Smooth muscle cell (in vitro differentiated cells): ENCODE measurements around the gene RASL10B. TPM values are rescaled to one million over a fixed set of nuclear protein-coding genes. Genes with fewer than 3 reads are reported as not detected.

Source experiments
- DNase-seq: peaks from one replicate; lab custom pipeline; 2025; ENCODE audit not compliant: unreplicated experiment; lab: John Stamatoyannopoulos, UW
- H2AFZ ChIP-seq: fragments of 200-600 bp; sonication (generic); 2 replicates; pipeline ENCODE4 v1.6.0; 2016; ENCODE audit warnings: antibody characterized with exemption, low read depth, mild to moderate bottlenecking
- H3F3A ChIP-seq: fragments of 200-600 bp; sonication (generic); 2 replicates; pipeline ENCODE4 v1.6.0; 2017; ENCODE audit warnings: antibody characterized with exemption, low read depth
- H3K27ac ChIP-seq: fragments of 200-600 bp; sonication (generic); 2 replicates; pipeline ENCODE4 v1.5.1; 2016; ENCODE audit warnings: low read depth, mild to moderate bottlenecking
- H3K27me3 ChIP-seq: fragments of 200-600 bp; sonication (generic); 2 replicates; pipeline ENCODE4 v1.6.1; 2016; ENCODE audit warnings: low read depth, mild to moderate bottlenecking
- H3K36me3 ChIP-seq: fragments of 200-600 bp; sonication (generic); 2 replicates; pipeline ENCODE4 v1.5.1; 2016; ENCODE audit warnings: low read depth
- H3K4me1 ChIP-seq: fragments of 200-600 bp; sonication (generic); 2 replicates; pipeline ENCODE4 v1.5.1; 2016; ENCODE audit warnings: low read depth
- H3K4me2 ChIP-seq: fragments of 200-600 bp; sonication (generic); 2 replicates; pipeline ENCODE4 v1.6.0; 2016; ENCODE audit warnings: mild to moderate bottlenecking
- H3K4me3 ChIP-seq: fragments of 200-600 bp; sonication (generic); 2 replicates; pipeline ENCODE4 v1.5.1; 2016; ENCODE audit warnings: mild to moderate bottlenecking
- H3K79me2 ChIP-seq: fragments of 200-600 bp; sonication (generic); 2 replicates; pipeline ENCODE4 v1.6.0; 2016; ENCODE audit warnings: low read depth, mild to moderate bottlenecking
- H3K9ac ChIP-seq: fragments of 200-600 bp; sonication (generic); 2 replicates; pipeline ENCODE4 v1.6.0; 2016; ENCODE audit warnings: low read depth
- H3K9me3 ChIP-seq: fragments of 200-600 bp; sonication (generic); replicated peaks from 2 replicates; pipeline ENCODE4 v1.5.1; 2016; ENCODE audit warnings: low read depth
- H4K20me1 ChIP-seq: fragments of 200-600 bp; sonication (generic); 2 replicates; pipeline ENCODE4 v1.6.0; 2016; ENCODE audit warnings: low read depth
- WGBS: methylation state at CpG from one replicate; pipeline ENCODE4 v1.1.7; 2016; ENCODE audit warnings: low lambda C conversion rate; 5-methylcytosine and 5-hydroxymethylcytosine counted together
- polyA plus RNA-seq: library from polyadenylated mRNA; unstranded; fragments of >200 nt; fragmentation: Nextera tagmentation; extraction: Ambion mirVana; gene quantifications from 2 replicates; pipeline ENCODE4 v1.2.1, GENCODE V29; 2016
- total RNA-seq: library from RNA; depleted of rRNA; stranded (reverse); fragments of >200 nt; gene quantifications from 2 replicates; pipeline ENCODE4 v1.2.3, GENCODE V29; 2014
- TF ChIP-seq, protein P1 (sequence below): fragments of 200-600 bp; sonication (generic); IDR thresholded peaks from 2 replicates; pipeline ENCODE4 v1.5.1; 2017; ENCODE audit warnings: borderline replicate concordance, mild to moderate bottlenecking, antibody characterized with exemption; ENCODE audit not compliant: insufficient read depth, poor library complexity, severe bottlenecking

The RASL10B gene
- total and polyA plus RNA-seq, 2 experiments from 2014 or later: 8.2 to 18.6 TPM

DNA sequence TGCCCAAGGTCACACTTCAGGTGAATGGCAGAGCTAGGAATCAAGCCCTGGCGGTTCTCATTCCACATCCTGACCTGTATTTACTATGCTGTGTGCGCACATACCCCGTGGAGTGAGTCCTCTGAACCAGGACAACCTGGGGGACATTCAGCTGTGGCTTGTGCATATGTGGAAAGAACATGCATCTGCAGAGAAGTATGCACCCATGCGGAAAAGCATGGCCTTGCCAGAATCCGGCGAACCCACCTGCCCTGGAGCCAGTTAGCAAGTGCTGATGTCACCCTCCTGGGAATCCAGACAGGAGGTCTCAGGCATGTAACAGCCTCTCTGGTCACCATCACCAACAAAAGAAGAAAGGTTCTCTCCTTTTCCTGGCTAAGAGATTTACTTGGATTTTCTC is 1.9 kb downstream of the RASL10B start:
- 85% methylated on average over 6 of the region's 6 CpGs for WGBS
- H2AFZ ChIP-seq: no peak overlapping the region
- no peaks in the 10 kb centered on the region for H3K79me2 ChIP-seq

GRCh38 chr17:35734396-35734795 is 3.0 kb downstream of the RASL10B start:
- H3K4me2 ChIP-seq: no peak overlapping the region
- no peaks in the 10 kb centered on the region for H3K79me2 ChIP-seq
- no peaks in the 10 kb centered on the region for H3K9me3 ChIP-seq
- no peak overlapping the region for H3K27ac ChIP-seq
- H3K4me1 ChIP-seq: peaks cover 14% of the 10 kb centered on the region
- H3K9ac ChIP-seq: no peak overlapping the region
- 97% methylated on average over 7 of the region's 7 CpGs for WGBS
- H2AFZ ChIP-seq: no peak overlapping the region
- H3F3A ChIP-seq: no peaks in the 10 kb centered on the region
- TF ChIP-seq, protein P1, sequence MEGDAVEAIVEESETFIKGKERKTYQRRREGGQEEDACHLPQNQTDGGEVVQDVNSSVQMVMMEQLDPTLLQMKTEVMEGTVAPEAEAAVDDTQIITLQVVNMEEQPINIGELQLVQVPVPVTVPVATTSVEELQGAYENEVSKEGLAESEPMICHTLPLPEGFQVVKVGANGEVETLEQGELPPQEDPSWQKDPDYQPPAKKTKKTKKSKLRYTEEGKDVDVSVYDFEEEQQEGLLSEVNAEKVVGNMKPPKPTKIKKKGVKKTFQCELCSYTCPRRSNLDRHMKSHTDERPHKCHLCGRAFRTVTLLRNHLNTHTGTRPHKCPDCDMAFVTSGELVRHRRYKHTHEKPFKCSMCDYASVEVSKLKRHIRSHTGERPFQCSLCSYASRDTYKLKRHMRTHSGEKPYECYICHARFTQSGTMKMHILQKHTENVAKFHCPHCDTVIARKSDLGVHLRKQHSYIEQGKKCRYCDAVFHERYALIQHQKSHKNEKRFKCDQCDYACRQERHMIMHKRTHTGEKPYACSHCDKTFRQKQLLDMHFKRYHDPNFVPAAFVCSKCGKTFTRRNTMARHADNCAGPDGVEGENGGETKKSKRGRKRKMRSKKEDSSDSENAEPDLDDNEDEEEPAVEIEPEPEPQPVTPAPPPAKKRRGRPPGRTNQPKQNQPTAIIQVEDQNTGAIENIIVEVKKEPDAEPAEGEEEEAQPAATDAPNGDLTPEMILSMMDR: no peak
- H3K27me3 ChIP-seq: no peaks in the 10 kb centered on the region
- H3K4me3 ChIP-seq: no peak overlapping the region
- DNase-seq: no peak
- H3K36me3 ChIP-seq: no peaks in the 10 kb centered on the region
- no peaks in the 10 kb centered on the region for H4K20me1 ChIP-seq

More for the DNA sequence above, 1.9 kb downstream of the RASL10B start:
- no peak overlapping the region for H3K4me2 ChIP-seq
- no peak overlapping the region for H3K9ac ChIP-seq
- TF ChIP-seq, protein P1: no peak
- DNase-seq: no peak
- no peaks in the 10 kb centered on the region for H3K9me3 ChIP-seq
- H3K4me3 ChIP-seq: no peak overlapping the region
- H3F3A ChIP-seq: no peaks in the 10 kb centered on the region
- no peaks in the 10 kb centered on the region for H3K36me3 ChIP-seq
- no peaks in the 10 kb centered on the region for H3K27me3 ChIP-seq
- no peaks in the 10 kb centered on the region for H4K20me1 ChIP-seq
- H3K27ac ChIP-seq: no peak overlapping the region
- peaks cover 18% of the 10 kb centered on the region for H3K4me1 ChIP-seq

- no peaks in the 10 kb centered on the region for H3K27me3 ChIP-seq
- TF ChIP-seq, protein P1: no peak
- H3K9me3 ChIP-seq: no peaks in the 10 kb centered on the region
- WGBS: 96% methylated on average over 29 of the region's 29 CpGs
- no peak for DNase-seq
- no peak overlapping the region for H3K27ac ChIP-seq
- H2AFZ ChIP-seq: no peak overlapping the region
- no peaks in the 10 kb centered on the region for H3K36me3 ChIP-seq
- no peak overlapping the region for H3K4me3 ChIP-seq
- H3K4me1 ChIP-seq: peaks cover 8% of the 10 kb centered on the region
- H3K4me2 ChIP-seq: no peak overlapping the region
- no peak overlapping the region for H3K9ac ChIP-seq
- H3F3A ChIP-seq: no peaks in the 10 kb centered on the region
- H4K20me1 ChIP-seq: no peaks in the 10 kb centered on the region
- H3K79me2 ChIP-seq: no peaks in the 10 kb centered on the region
Measured at GRCh38 chr17:35735036-35735805, 3.8 kb downstream of the RASL10B start.

DNA sequence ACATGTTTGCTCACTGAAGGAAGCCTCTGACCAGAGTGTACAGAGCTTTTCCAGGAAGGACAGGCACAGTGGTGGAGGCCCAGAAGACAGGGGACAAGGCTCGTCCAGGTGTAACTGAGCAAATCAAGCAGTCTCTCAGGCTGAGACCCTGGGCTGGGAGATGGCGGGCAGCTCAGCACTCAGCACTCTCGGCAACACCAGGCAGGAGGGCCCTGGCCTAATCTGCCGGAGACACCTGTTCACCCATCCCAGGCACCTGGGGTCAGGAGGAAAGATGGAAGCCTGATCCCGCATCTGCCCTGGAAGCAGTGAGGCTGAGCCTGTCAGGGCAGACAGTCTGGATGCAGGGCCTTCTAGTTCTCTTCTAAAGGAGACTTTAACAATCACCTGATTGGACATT is 4.8 kb downstream of the RASL10B start:
- H2AFZ ChIP-seq: no peak overlapping the region
- H3K27ac ChIP-seq: no peak overlapping the region
- DNase-seq: no peak
- peaks cover 1% of the 10 kb centered on the region for H3K4me1 ChIP-seq
- H4K20me1 ChIP-seq: no peaks in the 10 kb centered on the region
- H3K9ac ChIP-seq: no peak overlapping the region
- no peaks in the 10 kb centered on the region for H3F3A ChIP-seq
- H3K9me3 ChIP-seq: no peaks in the 10 kb centered on the region
- no peak overlapping the region for H3K4me3 ChIP-seq
- no peaks in the 10 kb centered on the region for H3K79me2 ChIP-seq
- no peak overlapping the region for H3K4me2 ChIP-seq
- H3K36me3 ChIP-seq: no peaks in the 10 kb centered on the region
- 98% methylated on average over 5 of the region's 5 CpGs for WGBS
- TF ChIP-seq, protein P1: no peak
- peaks cover 6% of the 10 kb centered on the region for H3K27me3 ChIP-seq
